Stimulated activated CD8-positive, alpha-beta memory T cell treated with anti-CD3 and anti-CD28 coated beads, Interleukin-2, amount 100 ng/mL, for 48 hours (primary cell): ENCODE measurements around the gene ADISSP.

Source experiments
- DNase-seq, 2 donors: peaks; one replicate each; pipeline ENCODE4 v3.0.0-alpha.2; 2020; ENCODE audit warnings: low read depth in 2 of 2

ADISSP gene

DNA sequence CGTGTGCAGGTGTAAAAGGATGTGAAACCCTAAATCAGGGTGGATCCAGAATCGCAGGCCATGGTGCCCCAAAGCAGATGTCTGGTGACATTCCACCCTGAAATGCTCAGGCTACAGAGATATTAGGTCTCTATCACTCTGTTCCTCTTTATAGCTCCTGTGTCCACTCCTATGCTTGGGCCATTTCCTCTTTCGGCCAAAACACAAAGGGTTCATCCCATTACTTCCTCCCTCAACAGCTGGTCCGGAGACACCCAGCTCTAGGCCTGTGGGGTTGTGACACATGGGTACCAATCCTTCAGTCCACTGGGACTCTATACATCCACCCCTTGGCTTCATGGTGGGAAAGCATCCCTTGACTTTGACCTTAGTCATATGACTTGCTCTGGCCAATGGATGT, 53.5 kb downstream of the ADISSP start:
- no peak for DNase-seq

DNA sequence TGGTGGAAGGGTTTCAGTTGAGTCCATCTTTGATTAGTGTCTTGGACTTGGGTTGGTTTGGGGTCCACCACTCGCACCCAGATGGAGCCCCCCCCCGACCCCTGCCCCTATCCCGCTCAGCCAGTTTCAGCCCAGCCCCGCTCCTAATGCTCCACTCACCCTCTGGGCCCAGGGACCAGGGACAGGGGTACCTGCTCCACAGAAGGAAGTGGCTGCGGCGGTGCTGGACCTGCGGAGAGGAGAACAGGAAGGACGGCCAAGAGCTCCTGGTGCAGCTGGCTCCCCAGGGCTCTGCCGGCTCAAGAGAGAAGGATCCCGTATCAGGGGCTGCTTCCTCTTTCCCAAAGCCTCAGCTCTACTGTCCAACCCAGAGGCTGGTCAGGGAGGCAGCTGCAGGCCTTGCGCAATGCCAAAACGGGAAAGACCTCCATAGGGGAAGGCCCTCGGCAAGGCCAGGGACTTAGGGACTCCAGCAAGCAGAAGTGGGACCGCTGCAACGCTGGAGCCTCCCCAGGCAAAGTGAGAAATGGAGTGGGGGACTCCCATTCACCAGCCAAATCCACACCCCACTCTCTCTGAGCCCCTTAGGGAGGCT, 55.2 kb downstream of the ADISSP start, which contains the start of gene SIGLEC1:
Gene SIGLEC1 (minus strand): TSS at position 322 of the 595 bp plus-strand sequence. CDS start 5,472 bp downstream, outside the sequence.
- no peak for DNase-seq

DNA sequence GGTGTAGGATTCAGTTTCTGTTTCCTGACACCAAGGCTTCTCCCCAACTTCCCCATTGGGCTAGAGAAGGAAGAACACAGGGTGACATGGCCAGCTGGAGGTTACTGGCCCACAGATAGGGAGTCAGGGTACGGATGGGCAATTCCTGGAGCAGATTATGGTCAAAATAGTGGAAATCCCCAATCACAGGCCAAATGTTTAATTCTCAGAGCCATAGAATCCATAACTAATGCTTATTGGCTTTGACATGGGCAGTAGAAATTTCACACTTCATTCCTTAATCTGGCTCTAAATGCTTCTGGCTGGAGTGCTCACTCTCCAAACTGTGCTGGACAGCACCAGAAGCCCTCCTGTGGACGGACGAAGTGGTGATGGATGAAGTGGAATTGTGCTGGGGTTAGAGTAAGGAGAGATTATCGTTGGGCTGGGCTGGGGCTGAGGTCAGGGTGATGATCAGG, 56.0 kb downstream of the ADISSP start:
- no peak for DNase-seq

DNA sequence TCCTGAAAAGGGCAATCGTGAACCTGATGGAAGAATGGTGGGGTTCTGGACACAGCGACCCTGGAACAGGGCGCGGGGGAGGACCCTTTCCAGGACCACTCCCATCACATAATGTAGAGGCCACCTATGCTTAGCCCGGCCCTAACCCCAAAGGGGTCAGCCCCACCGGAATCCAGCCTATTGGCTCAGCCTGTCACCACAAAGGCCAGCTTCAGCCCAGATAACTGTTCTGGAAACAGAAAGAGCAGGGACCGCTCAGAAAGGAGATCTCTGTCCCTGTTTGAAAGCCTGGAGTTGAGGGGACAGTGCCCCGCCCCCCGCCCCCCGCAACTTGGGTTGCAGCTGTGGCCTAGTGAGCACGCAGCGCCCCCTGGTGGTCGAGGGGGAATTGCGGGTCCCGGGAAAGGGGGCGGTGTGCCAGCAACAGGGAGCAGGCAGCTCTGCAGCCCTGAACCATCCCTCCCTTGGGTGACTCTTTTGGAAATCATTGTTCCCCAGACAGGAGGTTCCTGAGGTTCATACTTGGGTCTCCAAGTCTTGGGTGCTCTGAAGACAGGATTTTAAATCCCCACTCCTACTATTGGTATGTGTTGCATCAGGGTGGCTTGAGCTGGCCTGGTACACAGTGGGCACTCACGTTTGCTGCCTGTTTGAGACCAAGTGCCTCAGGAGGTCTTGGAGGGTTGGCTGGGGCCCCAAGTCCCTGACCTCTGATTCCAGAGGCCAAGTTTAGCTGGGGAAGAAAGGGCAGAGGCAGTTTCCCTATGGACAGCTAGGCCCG, 56.7 kb downstream of the ADISSP start:
- peak; percentile 72 to 75 for DNase-seq

DNA sequence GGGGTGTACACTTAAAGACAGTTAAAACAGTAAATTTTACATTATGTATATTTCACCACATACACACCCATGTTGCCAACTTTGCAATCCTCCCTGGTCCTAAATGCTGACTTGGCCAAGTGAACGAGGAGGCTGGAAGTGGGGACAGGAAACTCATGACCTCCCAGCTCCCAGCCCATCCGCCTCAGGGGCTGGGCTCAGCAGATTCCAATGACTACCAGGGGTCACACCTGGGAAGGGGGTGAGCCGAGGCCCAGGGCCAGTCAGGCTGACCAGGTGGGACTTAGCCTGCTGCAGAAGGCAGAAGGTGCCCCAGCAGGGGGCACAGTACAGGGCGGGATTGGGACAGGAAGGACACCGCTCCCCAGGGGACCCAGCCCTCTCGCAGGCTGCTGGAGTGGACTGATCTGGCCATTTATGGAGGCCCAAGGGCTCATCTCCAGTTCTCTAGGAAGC, 57.5 kb downstream of the ADISSP start:
- no peak for DNase-seq

DNA sequence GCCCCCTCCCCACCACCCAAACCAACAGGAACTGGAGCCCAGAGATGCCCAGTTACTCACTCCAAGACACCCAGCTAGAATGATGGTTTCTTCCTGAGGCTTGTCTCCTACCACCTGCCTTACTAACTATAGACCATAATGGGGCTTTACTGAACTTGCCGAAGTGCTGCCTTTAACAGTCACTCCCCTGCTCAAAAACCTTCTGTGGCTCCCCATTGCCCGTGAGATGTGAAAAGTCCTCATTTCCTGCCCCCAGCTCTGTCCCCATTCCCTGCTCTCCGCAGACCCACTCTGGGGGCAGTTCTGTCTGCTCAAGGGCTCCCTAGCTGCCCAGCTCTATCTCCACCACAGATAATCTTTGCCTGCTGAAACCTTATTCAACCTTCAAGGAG, 60.0 kb downstream of the ADISSP start:
- DNase-seq = no peak

DNA sequence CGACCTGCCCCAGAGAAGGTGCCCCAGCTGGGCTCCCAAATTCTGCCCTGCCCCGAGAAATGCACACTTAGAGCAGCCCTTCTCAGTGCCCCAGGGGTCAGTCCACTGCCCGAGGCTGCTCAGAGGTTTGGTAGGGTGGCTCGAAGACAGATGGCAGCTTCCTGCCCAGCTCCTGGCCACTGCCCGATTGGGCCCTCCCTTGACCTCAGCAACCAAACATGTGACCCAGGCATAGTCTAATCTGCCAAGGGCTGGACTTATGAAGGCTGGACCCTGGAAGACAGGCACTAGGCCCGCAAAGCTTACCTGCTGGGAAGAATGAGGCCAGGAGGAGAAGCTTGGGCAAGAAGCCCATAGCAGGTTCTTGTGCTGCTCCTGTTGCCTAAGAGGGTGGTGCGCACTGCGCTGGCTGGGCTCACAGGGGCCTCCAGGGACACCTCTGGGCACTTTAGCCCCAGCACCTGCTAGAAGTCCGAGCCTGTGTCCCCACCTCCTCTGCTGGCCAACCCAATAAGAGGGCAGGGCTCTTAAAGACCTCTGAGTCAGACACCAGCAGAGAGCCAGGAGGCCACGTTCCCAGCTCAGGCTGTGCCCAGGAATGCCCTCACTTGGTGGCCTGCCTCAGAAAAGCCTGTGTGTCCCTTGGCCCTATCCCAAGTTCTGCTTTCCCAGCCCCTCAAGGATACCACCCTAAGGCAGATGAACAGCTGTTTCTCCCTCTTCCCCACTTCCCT, 60.6 kb downstream of the ADISSP start:
- no peak for DNase-seq

DNA sequence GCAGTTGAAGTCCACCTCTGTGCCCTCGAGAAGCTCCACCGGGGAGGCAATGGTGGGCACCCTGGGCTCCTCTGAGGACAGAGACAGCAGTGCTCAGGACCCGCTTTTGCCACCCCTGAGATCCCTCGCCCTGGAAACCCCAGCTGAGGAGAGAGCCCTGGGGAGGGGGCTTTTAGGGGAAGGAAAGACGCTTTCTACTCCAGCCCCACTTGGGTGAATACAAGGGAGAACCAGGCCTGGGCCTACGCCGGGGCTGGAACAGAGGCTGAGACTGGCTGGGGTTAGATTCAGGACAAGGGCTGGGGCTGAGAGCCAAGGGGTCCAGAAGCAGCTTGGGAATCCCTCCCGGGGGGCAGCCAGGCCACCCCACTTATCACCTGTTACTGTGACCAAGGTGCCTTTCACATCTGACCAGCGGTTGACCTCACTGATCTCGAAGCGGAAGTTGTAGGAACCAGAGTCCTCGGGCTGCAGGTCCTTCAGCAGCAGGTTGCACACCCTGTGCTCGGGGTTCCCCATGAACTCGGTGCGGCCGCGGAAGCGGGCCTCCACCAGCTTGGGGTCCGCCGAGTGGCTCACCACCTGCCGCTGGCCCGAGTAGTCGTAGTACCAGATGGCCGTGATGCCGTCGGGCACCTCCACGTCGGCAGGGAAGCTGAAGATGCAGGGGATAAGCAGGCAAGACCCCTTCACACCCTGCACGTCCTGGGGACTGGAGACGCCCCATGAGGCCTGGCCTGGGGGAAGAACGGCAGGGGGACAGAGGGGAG, 61.4 kb downstream of the ADISSP start:
- DNase-seq = no peak

DNA sequence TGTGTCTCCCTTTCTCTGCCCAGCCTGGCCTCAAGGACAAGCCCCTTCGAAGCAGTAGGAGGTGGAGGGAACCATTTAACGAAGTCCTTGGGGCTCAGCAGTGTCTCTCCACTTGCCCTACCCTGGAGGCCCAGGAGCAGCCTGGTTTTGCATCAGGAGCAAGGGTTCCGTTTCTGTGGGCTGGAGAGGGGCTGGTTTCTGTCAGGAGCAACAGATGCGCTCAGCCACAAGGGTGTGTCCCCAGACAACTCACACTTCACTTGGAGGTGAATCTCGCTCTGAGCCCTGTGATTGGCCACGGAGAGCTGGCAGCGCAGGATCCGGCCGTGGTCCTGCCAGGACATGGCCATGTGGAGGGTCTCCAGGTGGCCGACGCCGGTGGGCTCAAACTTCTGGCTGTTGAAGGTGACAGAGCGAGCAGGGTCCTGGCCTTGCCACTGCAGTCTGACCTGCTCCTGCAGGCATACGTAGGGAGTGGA, 62.0 kb downstream of the ADISSP start:
- DNase-seq = no peak

DNA sequence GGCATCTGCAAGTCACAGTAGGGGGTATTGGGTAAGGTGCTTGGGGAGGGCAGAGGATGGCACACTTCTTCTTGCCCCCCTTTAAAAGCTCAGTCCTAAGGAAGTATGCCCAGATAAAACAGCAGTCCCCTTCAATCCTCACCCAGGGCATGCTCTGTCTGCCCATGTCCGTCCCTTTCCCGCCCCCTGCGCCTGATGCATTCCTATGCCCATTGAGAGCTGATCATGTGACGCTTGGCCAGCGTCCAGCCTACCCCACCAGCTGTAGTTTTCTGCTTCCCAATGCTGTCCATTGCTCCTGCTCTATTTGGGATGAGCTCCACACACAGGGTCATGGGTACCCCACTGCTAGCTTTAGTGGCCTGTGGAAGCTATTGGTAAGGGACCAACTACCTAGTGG, 63.5 kb downstream of the ADISSP start:
- no peak for DNase-seq
